Mucosa of rectum (tissue), 2 donors: ENCODE data around the gene SPECC1L.

ENCODE experiments used
- H3K27ac ChIP-seq, 2 donors: one replicate each; pipeline ENCODE4 v1.7.0; 2013; ENCODE audit warnings: inconsistent platforms in 2 of 2, low read depth in 2 of 2, low read length in 2 of 2
- H3K27me3 ChIP-seq, 2 donors: one replicate each; pipeline ENCODE4 v1.7.0; 2013; ENCODE audit warnings: low read length in 2 of 2; ENCODE audit not compliant: control insufficient read depth in 2 of 2, insufficient read depth in 2 of 2
- H3K36me3 ChIP-seq, 2 donors: one replicate each; pipeline ENCODE4 v1.7.0; 2013; ENCODE audit warnings: low read length in 2 of 2; ENCODE audit not compliant: control insufficient read depth in 2 of 2, insufficient read depth in 2 of 2
- H3K4me1 ChIP-seq, 2 donors: one replicate each; pipeline ENCODE4 v1.7.0; 2013; ENCODE audit warnings: low read length in 2 of 2, mild to moderate bottlenecking in 1 of 2; ENCODE audit not compliant: control insufficient read depth in 2 of 2, insufficient read depth in 2 of 2
- H3K4me3 ChIP-seq, 2 donors: one replicate each; pipeline ENCODE4 v1.7.0; 2013; ENCODE audit warnings: low read length in 2 of 2
- H3K9ac ChIP-seq, 2 donors: one replicate each; pipeline ENCODE4 v1.7.0; 2013; ENCODE audit warnings: low read length in 2 of 2, low read depth in 1 of 2, mild to moderate bottlenecking in 1 of 2
- H3K9me3 ChIP-seq, 2 donors: one replicate each; pipeline ENCODE4 v1.7.0; 2013; ENCODE audit warnings: low read length in 2 of 2; ENCODE audit not compliant: control insufficient read depth in 2 of 2
- donor health status: healthy.
- donor health status: Normal muscosa, but diverticular disease.

The SPECC1L gene

DNA sequence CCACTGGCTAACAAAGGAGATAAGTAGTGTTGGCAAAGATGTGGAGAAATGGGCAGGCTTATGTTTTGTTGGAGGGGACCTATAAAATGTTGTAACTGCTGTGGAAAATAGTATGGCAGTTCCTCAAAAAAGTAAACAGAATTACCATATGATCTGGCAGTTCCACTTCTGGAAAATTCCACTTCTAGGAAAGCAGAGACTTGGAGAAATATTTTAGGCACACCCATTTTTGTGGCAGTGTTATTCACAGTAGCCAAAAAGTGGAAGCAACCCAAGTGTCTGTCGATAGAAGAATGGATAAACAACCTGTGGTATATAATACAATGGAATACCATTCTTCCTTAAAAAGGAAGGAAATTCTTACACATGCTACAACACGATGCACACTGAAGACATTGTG is 99.8 kb downstream of the SPECC1L start:
- Histone ChIP-seq H3K9me3 (no peaks in the 10 kb centered on the region), H3K27me3 (no peaks in the 10 kb centered on the region), H3K4me3 (no peak overlapping the region), H3K27ac (no peak overlapping the region), H3K9ac (no peak overlapping the region), H3K4me1 (no peaks in the 10 kb centered on the region), H3K36me3 (peaks cover 50% of the 10 kb centered on the region in 2 donors)

DNA sequence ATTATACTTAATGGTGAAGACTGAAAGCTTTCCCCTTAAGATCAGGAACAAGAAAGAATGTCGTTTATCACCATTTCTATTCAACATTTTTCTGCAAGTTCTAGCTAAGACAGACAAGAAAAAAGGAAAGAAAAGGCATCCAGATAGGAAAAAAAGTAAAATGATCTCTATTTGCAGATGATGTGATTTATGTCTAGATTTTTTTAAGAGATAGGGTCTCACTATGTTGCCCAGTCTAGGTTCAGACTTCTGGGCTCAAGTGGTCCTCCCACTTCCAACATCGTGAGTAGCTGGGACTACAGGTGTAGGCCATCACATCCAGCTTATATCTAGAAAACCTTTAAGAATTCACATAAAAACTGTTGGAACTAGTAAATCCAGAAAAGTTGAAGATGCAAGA is 105.4 kb downstream of the SPECC1L start:
- Histone ChIP-seq H3K4me3 (no peak overlapping the region), H3K36me3 (peaks cover 22 to 28% of the 10 kb centered on the region in 2 donors), H3K27me3 (no peaks in the 10 kb centered on the region), H3K27ac (no peak overlapping the region), H3K9ac (no peak overlapping the region), H3K9me3 (no peaks in the 10 kb centered on the region), H3K4me1 (no peaks in the 10 kb centered on the region)

DNA sequence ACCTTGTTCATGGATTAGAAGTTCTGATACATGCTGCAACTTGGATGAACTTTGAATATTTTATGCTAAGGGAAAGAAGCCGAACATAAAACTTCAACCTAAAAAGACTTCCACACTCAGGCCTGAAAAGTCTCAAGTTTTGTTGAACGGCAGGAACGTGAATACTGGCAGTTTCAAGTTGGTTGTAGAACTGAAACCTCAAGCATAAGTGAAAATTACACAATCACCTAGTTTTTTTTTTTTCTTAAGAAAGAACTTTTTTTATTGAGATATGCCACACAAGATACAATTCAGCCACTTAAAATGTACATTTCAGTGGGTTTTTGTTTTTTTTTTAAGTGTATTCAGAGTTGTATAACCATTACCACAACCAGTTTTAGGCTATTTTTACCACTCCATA is 106.0 kb downstream of the SPECC1L start:
- Histone ChIP-seq H3K9me3 (no peaks in the 10 kb centered on the region), H3K4me3 (no peak overlapping the region), H3K27me3 (no peaks in the 10 kb centered on the region), H3K4me1 (no peaks in the 10 kb centered on the region), H3K27ac (no peak overlapping the region), H3K9ac (no peak overlapping the region), H3K36me3 (peaks cover 17 to 22% of the 10 kb centered on the region in 2 donors)

DNA sequence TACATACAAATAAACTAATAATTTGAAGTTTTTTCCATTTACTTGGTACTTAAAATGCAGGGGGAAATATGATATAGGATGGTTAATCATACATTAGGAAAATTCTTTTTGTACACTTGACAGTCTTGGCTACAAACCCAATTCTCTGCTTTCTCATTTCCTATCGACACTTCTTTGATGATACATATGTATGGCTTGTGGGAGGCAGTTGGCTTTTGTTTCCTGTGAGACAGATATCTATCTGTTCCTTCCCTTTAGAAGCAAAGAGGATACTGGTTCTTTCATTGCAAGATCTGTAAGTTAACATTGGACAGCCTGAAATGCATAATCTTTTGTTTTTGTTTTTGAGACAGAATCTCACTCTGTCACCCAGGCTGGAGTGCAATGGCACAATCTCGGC is 108.9 kb downstream of the SPECC1L start:
- no peak overlapping the region for H3K4me3 ChIP-seq
- H3K27me3 ChIP-seq = no peaks in the 10 kb centered on the region
- no peak overlapping the region for H3K27ac ChIP-seq
- no peaks in the 10 kb centered on the region for H3K4me1 ChIP-seq
- no peak overlapping the region for H3K9ac ChIP-seq
- H3K36me3 ChIP-seq = peaks cover 13 to 21% of the 10 kb centered on the region in 2 donors
- H3K9me3 ChIP-seq = no peaks in the 10 kb centered on the region

DNA sequence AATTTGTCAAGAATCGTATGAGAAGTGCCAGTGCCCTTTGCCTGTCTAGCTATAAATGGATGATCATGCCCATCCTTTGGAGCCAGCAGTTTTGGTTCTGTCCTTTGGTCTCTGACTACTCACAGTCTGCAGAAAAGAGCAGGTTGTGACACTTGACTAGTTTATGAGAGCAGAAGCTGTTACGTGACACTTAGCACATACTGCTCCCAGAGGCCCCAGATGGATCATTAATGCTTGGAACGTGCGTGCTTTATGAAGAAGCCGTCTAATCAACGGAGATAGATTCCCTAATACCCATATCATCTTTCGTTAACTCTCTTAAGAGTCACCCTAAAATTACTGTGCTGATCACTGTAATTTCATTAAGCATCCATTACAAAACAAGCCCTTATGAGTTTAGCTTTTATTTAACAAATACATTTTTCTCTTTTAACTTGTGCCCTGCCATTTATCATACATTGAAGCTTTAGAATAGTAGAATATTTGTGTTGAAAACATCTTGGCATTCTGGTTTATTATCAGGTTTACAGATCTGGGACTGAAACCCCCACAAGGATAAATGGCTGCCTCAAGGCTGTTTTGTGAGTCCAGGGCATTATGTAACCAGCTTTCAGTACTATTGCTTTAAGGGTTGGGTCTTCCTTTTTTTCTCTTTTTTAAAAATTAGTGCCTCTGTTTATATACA is 109.7 kb downstream of the SPECC1L start:
- no peak overlapping the region for H3K9ac ChIP-seq
- H3K27me3 ChIP-seq = no peaks in the 10 kb centered on the region
- no peaks in the 10 kb centered on the region for H3K4me1 ChIP-seq
- no peak overlapping the region for H3K4me3 ChIP-seq
- no peak overlapping the region for H3K27ac ChIP-seq
- H3K9me3 ChIP-seq = no peaks in the 10 kb centered on the region
- H3K36me3 ChIP-seq = peaks cover 13 to 17% of the 10 kb centered on the region in 2 donors

DNA sequence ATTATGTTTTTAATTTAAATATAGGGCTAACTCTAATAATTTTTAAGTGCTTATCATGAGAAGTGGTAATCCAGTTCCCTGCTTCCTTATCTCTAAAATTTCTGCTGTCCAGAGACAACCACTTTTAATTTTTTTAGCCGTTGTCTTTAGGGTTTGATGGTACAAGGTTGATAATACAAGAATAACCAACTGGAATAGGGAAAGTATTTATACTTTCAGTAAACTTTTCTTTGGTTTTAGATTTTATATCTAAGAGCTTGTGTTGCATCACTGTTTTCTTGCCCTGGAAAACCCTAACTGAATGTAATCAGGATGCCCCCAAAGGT is 110.2 kb downstream of the SPECC1L start:
- Histone ChIP-seq H3K9me3 (no peaks in the 10 kb centered on the region), H3K9ac (no peak overlapping the region), H3K36me3 (peaks cover 13 to 20% of the 10 kb centered on the region in 2 donors), H3K27ac (no peak overlapping the region), H3K4me3 (no peak overlapping the region), H3K27me3 (no peaks in the 10 kb centered on the region), H3K4me1 (no peaks in the 10 kb centered on the region)

DNA sequence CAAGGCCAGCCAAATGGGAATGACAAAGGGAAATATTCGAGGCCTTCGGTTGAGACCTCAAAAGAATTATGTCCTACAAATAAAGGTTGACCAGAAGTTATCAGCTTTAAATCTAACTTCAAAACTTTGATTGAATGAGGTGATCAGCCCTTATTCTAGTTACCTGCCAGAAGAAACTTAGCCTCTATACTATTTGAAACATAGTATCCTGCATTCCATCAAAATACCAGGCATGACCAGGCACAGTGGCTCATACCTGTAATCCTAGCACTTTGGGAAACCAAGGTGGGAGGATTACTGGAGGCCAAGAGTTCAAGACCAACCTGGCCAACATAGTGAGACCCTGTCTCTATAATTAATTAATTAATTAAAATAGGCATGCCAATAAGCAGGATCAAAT is 112.4 kb downstream of the SPECC1L start:
- Histone ChIP-seq H3K27me3 (no peaks in the 10 kb centered on the region), H3K36me3 (peaks cover 7% of the 10 kb centered on the region in 2 donors), H3K27ac (no peak overlapping the region), H3K9ac (no peak overlapping the region), H3K4me1 (no peaks in the 10 kb centered on the region), H3K9me3 (no peaks in the 10 kb centered on the region), H3K4me3 (no peak overlapping the region)

DNA sequence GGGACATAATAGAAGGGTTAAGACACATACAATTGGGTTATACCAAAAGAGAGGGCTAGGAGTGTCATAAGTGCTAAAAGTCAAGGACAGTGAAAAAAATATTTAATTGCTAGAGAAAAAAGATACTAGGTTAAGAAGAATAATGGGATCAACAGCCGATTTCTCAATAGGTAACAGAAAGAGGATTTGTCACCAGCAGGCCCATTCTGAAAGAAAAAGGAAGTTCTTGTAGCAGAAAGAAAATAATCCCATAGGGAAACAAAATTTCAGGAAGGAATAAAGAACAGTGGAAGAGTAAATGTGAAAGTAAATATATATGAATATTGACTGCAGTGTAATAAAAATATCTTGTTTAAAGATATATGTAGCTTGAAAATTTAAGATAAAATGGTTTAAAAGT is 113.5 kb downstream of the SPECC1L start:
- H3K4me1 ChIP-seq = no peaks in the 10 kb centered on the region
- peaks cover 5 to 7% of the 10 kb centered on the region in 2 donors for H3K36me3 ChIP-seq

DNA sequence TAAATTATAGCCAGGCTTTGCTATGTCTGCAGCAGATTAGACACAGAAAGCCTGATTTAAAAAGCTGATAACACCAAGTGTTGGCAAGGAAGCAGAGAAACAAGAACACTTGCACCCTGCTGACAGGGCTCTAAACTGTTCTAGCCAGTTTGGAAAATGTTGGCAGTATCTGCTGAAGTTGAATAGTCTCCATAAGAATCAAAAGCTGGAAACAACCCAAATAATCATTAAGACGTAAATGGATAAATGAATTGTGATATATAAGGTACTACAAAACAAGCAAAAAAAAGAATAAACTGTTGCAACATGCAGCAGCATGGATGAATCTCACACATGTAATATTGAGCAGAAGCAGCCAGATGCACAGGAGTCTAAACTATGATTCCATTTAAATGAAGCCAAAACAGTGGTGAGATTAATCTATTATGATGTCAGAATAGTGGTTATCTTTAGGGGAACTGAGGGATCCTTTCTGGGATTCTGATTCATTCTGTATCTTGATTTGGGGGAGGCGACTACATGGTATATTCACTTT is 116.4 kb downstream of the SPECC1L start:
- Histone ChIP-seq H3K9me3 (no peaks in the 10 kb centered on the region), H3K4me1 (peaks cover 0 to 3% of the 10 kb centered on the region in 2 donors), H3K27ac (no peak overlapping the region), H3K36me3 (peaks cover 0 to 6% of the 10 kb centered on the region in 2 donors), H3K27me3 (no peaks in the 10 kb centered on the region), H3K9ac (no peak overlapping the region), H3K4me3 (no peak overlapping the region)

More for the DNA sequence above, 113.5 kb downstream of the SPECC1L start:
- H3K27ac ChIP-seq = no peak overlapping the region
- no peaks in the 10 kb centered on the region for H3K9me3 ChIP-seq
- no peak overlapping the region for H3K9ac ChIP-seq
- H3K27me3 ChIP-seq = no peaks in the 10 kb centered on the region
- H3K4me3 ChIP-seq = no peak overlapping the region

DNA sequence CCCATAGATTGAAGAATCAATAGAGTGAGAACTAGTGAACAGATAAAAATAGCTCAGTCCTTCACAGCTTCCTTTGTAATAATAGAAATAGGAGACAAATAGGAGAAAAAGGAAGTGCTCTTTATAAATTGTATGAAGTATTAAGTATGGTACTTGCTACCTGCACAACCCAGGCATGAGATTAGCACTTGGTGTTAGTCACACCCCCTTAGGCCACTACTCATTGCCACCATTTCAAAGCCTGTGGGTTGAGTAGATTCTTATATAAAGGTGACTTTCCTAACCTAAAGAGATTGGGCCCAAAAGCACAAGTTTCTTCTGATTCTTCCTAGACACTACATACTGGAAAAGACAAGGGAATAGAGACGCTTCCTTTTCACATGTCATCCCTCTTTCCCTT is 119.0 kb downstream of the SPECC1L start:
- Histone ChIP-seq H3K4me3 (no peak overlapping the region), H3K36me3 (peaks cover 6% of the 10 kb centered on the region in 2 donors), H3K4me1 (peaks cover 9 to 12% of the 10 kb centered on the region in 2 donors), H3K9ac (no peak overlapping the region), H3K27me3 (no peaks in the 10 kb centered on the region), H3K27ac (no peak overlapping the region), H3K9me3 (no peaks in the 10 kb centered on the region)
